Liver (tissue), 9 donors: Measurements from ENCODE around the gene SLC10A3. TPM values are rescaled to one million over a fixed set of nuclear protein-coding genes. Genes with fewer than 3 reads are reported as not detected.

Source experiments
- DNase-seq: peaks from one replicate; pipeline ENCODE4 v3.0.0-alpha.2; 2017; ENCODE audit warnings: low spot score
- H3K27ac ChIP-seq, 2 donors: one replicate each; pipeline ENCODE4 v1.7.0; 2013; ENCODE audit warnings: inconsistent platforms in 2 of 2, low read length in 2 of 2, control low read depth in 1 of 2, low read depth in 1 of 2, mild to moderate bottlenecking in 1 of 2
- H3K27me3 ChIP-seq, 4 donors: one replicate each; pipeline versions ENCODE4 v1.6.1 to v1.7.0; 2013; ENCODE audit warnings: low read length in 3 of 4, inconsistent platforms in 1 of 4, mild to moderate bottlenecking in 1 of 4, moderate library complexity in 1 of 4; ENCODE audit not compliant: control insufficient read depth in 4 of 4, insufficient read depth in 4 of 4
- H3K36me3 ChIP-seq, 4 donors: one replicate each; pipeline versions ENCODE4 v1.6.1 to v1.7.0; 2013; ENCODE audit warnings: low read length in 3 of 4, mild to moderate bottlenecking in 3 of 4, low read depth in 1 of 4, moderate library complexity in 1 of 4; ENCODE audit not compliant: control insufficient read depth in 4 of 4, insufficient read depth in 3 of 4
- H3K4me1 ChIP-seq, 4 donors: one replicate each; pipeline versions ENCODE4 v1.6.1 to v1.7.0; 2013; ENCODE audit warnings: low read length in 3 of 4, mild to moderate bottlenecking in 3 of 4, moderate library complexity in 1 of 4; ENCODE audit not compliant: control insufficient read depth in 4 of 4, insufficient read depth in 4 of 4
- H3K4me3 ChIP-seq, 3 donors: one replicate each; pipeline versions ENCODE4 v1.6.1 to v1.7.0; 2013; ENCODE audit warnings: low read length in 3 of 3, control low read depth in 1 of 3, low read depth in 1 of 3, mild to moderate bottlenecking in 1 of 3
- H3K9ac ChIP-seq, 2 donors: one replicate each; pipeline ENCODE4 v1.7.0; 2013; ENCODE audit warnings: low read length in 2 of 2, mild to moderate bottlenecking in 2 of 2, moderate library complexity in 2 of 2, control low read depth in 1 of 2, low read depth in 1 of 2
- H3K9me3 ChIP-seq, 4 donors: one replicate each; pipeline versions ENCODE4 v1.6.1 to v1.7.0; 2013; ENCODE audit warnings: low read length in 3 of 4; ENCODE audit not compliant: control insufficient read depth in 4 of 4
- ATF3 ChIP-seq: IDR thresholded peaks from 2 replicates; pipeline ENCODE4 v1.6.1; 2016; ENCODE audit warnings: antibody characterized with exemption
- CTCF ChIP-seq: fragments of 150-350 bp; IDR thresholded peaks from 2 replicates; pipeline ENCODE4 v1.5.1; 2017; ENCODE audit warnings: improper control_type of control experiment, low read depth, low read length; ENCODE audit not compliant: missing input control
- EGR1 ChIP-seq, 2 donors: IDR thresholded peaks; 2 replicates each; pipeline ENCODE4 v1.6.1; 2016 to 2018; ENCODE audit warnings: antibody characterized with exemption in 2 of 2, low read depth in 2 of 2
- FOXA1 ChIP-seq: IDR thresholded peaks from 2 replicates; pipeline ENCODE4 v1.6.1; 2016; ENCODE audit warnings: antibody characterized with exemption
- FOXA2 ChIP-seq: IDR thresholded peaks from 2 replicates; pipeline ENCODE4 v1.6.1; 2016; ENCODE audit warnings: antibody characterized with exemption
- GABPA ChIP-seq, 2 donors: IDR thresholded peaks in 1 of 2; conservative IDR thresholded peaks in 1 of 2; 2 replicates each; pipeline ENCODE4 v1.6.1; 2016; ENCODE audit warnings: antibody characterized with exemption in 2 of 2, mild to moderate bottlenecking in 1 of 2, moderate library complexity in 1 of 2
- HNF4A ChIP-seq, 2 donors: conservative IDR thresholded peaks; 2 replicates each; pipeline ENCODE4 v1.6.1; 2016; ENCODE audit warnings: antibody characterized with exemption in 2 of 2, mild to moderate bottlenecking in 2 of 2
- HNF4G ChIP-seq: IDR thresholded peaks from 2 replicates; pipeline ENCODE4 v1.6.1; 2016; ENCODE audit warnings: antibody characterized with exemption
- JUND ChIP-seq, 2 donors: IDR thresholded peaks; 2 replicates each; pipeline ENCODE4 v1.6.1; 2016; ENCODE audit warnings: antibody characterized with exemption in 2 of 2
- MAX ChIP-seq: IDR thresholded peaks from 2 replicates; pipeline ENCODE4 v1.6.1; 2016; ENCODE audit warnings: antibody characterized with exemption
- NR2F2 ChIP-seq: IDR thresholded peaks from 2 replicates; pipeline ENCODE4 v1.6.1; 2016; ENCODE audit warnings: antibody characterized with exemption
- RAD21 ChIP-seq, 2 donors: IDR thresholded peaks; 2 replicates each; pipeline ENCODE4 v1.6.1; 2016; ENCODE audit warnings: antibody characterized with exemption in 2 of 2, mild to moderate bottlenecking in 2 of 2
- RXRA ChIP-seq, 2 donors: IDR thresholded peaks; 2 replicates each; pipeline ENCODE4 v1.6.1; 2017 to 2018; ENCODE audit warnings: antibody characterized with exemption in 2 of 2, mild to moderate bottlenecking in 1 of 2
- SP1 ChIP-seq: IDR thresholded peaks from 2 replicates; pipeline ENCODE4 v1.6.1; 2018; ENCODE audit warnings: antibody characterized with exemption, mild to moderate bottlenecking
- TAF1 ChIP-seq: conservative IDR thresholded peaks from 2 replicates; pipeline ENCODE4 v1.6.1; 2016; ENCODE audit warnings: antibody characterized with exemption, mild to moderate bottlenecking
- YY1 ChIP-seq: IDR thresholded peaks from 2 replicates; pipeline ENCODE4 v1.6.1; 2016; ENCODE audit warnings: antibody characterized with exemption, mild to moderate bottlenecking
- WGBS: extraction: QIAGEN DNeasy Blood & Tissue Kit; methylation state at CpG from one replicate; pipeline ENCODE4 v1.1.7; 2013; 5-methylcytosine and 5-hydroxymethylcytosine counted together
- polyA plus RNA-seq, 2 donors: library from polyadenylated mRNA; stranded (reverse) in 1 of 2; unstranded in 1 of 2; fragments of 200-250 nt in 1 of 2; fragments of >200 nt in 1 of 2; fragmentation: Nextera tagmentation in 1 of 2; extraction: Ambion mirVana in 1 of 2; gene quantifications; one replicate each; pipeline versions ENCODE4 v1.2.1 to v1.2.3, GENCODE V29; 2013 to 2015
- total RNA-seq, 2 donors: library from RNA; depleted of rRNA; stranded (reverse); fragments of >200 nt; gene quantifications; one replicate each; pipeline ENCODE4 v1.2.3, GENCODE V29; 2014
- TF ChIP-seq, protein P1 (sequence below): IDR thresholded peaks from 2 replicates; pipeline ENCODE4 v1.6.1; 2016; ENCODE audit warnings: antibody characterized with exemption, mild to moderate bottlenecking
- TF ChIP-seq, protein P2 (sequence below): IDR thresholded peaks from 2 replicates; pipeline ENCODE4 v1.6.1; 2016; ENCODE audit warnings: antibody characterized with exemption
- donor health status: healthy.
- donor health status: healthy.
- donor health status: healthy.
- donor health status: healthy.
- donor health status: healthy.

Gene SLC10A3
- total and polyA plus RNA-seq, 4 donors: 3.2 to 5.6 (median 4.5) TPM

DNA sequence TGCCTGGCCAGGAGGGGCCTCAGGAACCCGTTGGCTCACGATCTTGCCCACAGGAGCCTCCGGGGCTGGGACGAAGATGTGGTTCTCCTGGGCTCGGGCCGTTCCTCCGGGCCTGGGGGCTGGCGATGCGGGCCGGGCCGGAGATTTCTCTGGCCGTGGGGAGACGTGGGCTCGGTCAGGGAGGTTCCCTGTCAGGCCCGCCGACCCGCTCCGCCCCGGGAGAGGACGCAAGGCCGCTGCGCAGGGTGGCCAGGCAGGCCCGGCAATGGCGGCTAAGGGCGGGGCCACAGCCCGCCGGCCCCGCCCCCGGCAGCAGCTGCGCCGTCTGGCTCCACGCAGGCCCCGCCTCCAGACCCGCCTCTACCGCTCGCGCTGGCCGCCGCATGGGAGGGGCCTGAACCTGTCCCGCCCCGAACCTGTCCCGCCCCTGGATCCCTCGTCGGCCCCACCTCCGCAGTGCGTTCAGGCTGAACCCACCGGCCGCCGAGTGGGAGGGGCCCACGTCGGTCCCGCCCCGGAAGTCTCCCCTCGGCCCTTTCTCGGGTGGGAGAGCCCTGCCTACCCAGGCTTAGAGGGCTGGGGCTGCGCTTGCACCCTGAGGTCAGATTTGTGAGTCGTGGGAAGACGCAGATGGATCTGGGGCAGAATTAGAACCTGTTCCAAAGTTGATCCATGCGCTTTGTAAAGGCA is 25.7 kb upstream of the SLC10A3 start, which contains the start of gene FAM3A:
FAM3A (minus strand) TSS at position 267 of the 690 bp plus-strand sequence. CDS start 460 bp downstream, outside the sequence.
- Histone ChIP-seq H3K27me3 (no peaks in the 10 kb centered on the region), H3K36me3 (peaks cover 0 to 2% (median 0%) of the 10 kb centered on the region in 4 donors), H3K4me1 (peaks cover 4 to 32% (median 15%) of the 10 kb centered on the region in 4 donors), H3K27ac (peak within 1 kb of the TSS; percentile 91 to 94), H3K4me3 (peak within 1 kb of the TSS; percentile 67 to 75 (median 71)), H3K9me3 (no peaks in the 10 kb centered on the region), H3K9ac (peak within 1 kb of the TSS; percentile 79 to 86)
- peak; percentile 94 for DNase-seq
- 0% methylated on average over 58 of the region's 59 CpGs for WGBS
- TF ChIP-seq MAX (no peak), NR2F2 (no peak), FOXA2 (no peak), GABPA (IDR thresholded peaks at IDR 0.05 in 1 of 2, conservative IDR thresholded peaks at IDR 0.05 in 1 of 2) (peak in 1 of 2 donors; percentile 77), FOXA1 (no peak), RAD21 (IDR thresholded peaks at IDR 0.05) (no peak), YY1 (peak; percentile 63), EGR1 (IDR thresholded peaks at IDR 0.05; ENCODE audit: low read depth in 2 of 2) (no peak), SP1 (peak; percentile 56), TAF1 (peak; percentile 36), HNF4A (conservative IDR thresholded peaks at IDR 0.05) (no peak), RXRA (IDR thresholded peaks at IDR 0.05) (no peak), ATF3 (no peak), JUND (IDR thresholded peaks at IDR 0.05) (no peak), CTCF (no peak), HNF4G (no peak)
- TF ChIP-seq, protein P1, sequence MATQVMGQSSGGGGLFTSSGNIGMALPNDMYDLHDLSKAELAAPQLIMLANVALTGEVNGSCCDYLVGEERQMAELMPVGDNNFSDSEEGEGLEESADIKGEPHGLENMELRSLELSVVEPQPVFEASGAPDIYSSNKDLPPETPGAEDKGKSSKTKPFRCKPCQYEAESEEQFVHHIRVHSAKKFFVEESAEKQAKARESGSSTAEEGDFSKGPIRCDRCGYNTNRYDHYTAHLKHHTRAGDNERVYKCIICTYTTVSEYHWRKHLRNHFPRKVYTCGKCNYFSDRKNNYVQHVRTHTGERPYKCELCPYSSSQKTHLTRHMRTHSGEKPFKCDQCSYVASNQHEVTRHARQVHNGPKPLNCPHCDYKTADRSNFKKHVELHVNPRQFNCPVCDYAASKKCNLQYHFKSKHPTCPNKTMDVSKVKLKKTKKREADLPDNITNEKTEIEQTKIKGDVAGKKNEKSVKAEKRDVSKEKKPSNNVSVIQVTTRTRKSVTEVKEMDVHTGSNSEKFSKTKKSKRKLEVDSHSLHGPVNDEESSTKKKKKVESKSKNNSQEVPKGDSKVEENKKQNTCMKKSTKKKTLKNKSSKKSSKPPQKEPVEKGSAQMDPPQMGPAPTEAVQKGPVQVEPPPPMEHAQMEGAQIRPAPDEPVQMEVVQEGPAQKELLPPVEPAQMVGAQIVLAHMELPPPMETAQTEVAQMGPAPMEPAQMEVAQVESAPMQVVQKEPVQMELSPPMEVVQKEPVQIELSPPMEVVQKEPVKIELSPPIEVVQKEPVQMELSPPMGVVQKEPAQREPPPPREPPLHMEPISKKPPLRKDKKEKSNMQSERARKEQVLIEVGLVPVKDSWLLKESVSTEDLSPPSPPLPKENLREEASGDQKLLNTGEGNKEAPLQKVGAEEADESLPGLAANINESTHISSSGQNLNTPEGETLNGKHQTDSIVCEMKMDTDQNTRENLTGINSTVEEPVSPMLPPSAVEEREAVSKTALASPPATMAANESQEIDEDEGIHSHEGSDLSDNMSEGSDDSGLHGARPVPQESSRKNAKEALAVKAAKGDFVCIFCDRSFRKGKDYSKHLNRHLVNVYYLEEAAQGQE: peak; percentile 51
- TF ChIP-seq, protein P2, sequence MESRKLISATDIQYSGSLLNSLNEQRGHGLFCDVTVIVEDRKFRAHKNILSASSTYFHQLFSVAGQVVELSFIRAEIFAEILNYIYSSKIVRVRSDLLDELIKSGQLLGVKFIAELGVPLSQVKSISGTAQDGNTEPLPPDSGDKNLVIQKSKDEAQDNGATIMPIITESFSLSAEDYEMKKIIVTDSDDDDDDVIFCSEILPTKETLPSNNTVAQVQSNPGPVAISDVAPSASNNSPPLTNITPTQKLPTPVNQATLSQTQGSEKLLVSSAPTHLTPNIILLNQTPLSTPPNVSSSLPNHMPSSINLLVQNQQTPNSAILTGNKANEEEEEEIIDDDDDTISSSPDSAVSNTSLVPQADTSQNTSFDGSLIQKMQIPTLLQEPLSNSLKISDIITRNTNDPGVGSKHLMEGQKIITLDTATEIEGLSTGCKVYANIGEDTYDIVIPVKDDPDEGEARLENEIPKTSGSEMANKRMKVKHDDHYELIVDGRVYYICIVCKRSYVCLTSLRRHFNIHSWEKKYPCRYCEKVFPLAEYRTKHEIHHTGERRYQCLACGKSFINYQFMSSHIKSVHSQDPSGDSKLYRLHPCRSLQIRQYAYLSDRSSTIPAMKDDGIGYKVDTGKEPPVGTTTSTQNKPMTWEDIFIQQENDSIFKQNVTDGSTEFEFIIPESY: no peak
